Mesodermal cell (in vitro differentiated cells): ENCODE results near the gene SLC25A25. TPM values are rescaled to one million over a fixed set of nuclear protein-coding genes. Genes with fewer than 3 reads are reported as not detected.
"Not testable (repeated sequence)": the region's sequence is repeated elsewhere in the genome, so short reads cannot be mapped to it uniquely, and the experiment has no call there.

ENCODE experiments used
- H3K27ac ChIP-seq: 2 replicates; pipeline ENCODE4 v1.7.0; 2013; ENCODE audit warnings: mild to moderate bottlenecking, low read depth, low read length, moderate library complexity; ENCODE audit not compliant: severe bottlenecking
- H3K36me3 ChIP-seq: 2 replicates; pipeline ENCODE4 v1.7.1; 2013; ENCODE audit warnings: mild to moderate bottlenecking, low read length, moderate library complexity; ENCODE audit not compliant: control insufficient read depth, insufficient read depth
- H3K4me1 ChIP-seq: one replicate; pipeline ENCODE4 v1.7.1; 2013; ENCODE audit warnings: mild to moderate bottlenecking, low read length; ENCODE audit not compliant: insufficient read depth, control insufficient read depth, poor library complexity, severe bottlenecking
- H3K4me3 ChIP-seq: 2 replicates; pipeline ENCODE4 v1.7.0; 2013; ENCODE audit warnings: low read length, control low read depth, mild to moderate bottlenecking; ENCODE audit not compliant: insufficient read depth, poor library complexity, severe bottlenecking; ENCODE audit errors: extremely low read depth
- H3K9me3 ChIP-seq: 2 replicates; pipeline ENCODE4 v1.7.1; 2013; ENCODE audit warnings: mild to moderate bottlenecking, low read length, moderate library complexity; ENCODE audit not compliant: control insufficient read depth
- WGBS, 2 experiments: methylation state at CpG; one replicate each; pipeline ENCODE4 v1.1.5; 2013; ENCODE audit warnings: missing lambda C conversion rate in 2 of 2; ENCODE audit not compliant: insufficient coverage in 2 of 2; 5-methylcytosine and 5-hydroxymethylcytosine counted together
- polyA plus RNA-seq, 2 experiments: library from polyadenylated mRNA; stranded (reverse); fragments of 50-300 nt; gene quantifications; one replicate each; pipeline ENCODE4 v1.2.3, GENCODE V29; 2013

SLC25A25 gene
- 7.2 TPM for polyA plus RNA-seq (2013, experiment 1 of 2)
- 7.5 TPM for polyA plus RNA-seq (2013, experiment 2 of 2)

GRCh38 chr9:128067645-128068385 lies at the start of gene SLC25A25:
SLC25A25 (plus strand) TSS chr9:128068232; CDS start chr9:128068320, 88 bp downstream.
- peak within 1 kb of the TSS; percentile 87 for H3K4me3 ChIP-seq
- peaks cover 5% of the 10 kb centered on the region for H3K36me3 ChIP-seq
- WGBS, 2 experiments = 0% methylated on average over 51 to 65 of the region's 67 CpGs
- no peaks in the 10 kb centered on the region for H3K9me3 ChIP-seq
- peak within 1 kb of the TSS; percentile 100 for H3K27ac ChIP-seq
- H3K4me1 ChIP-seq = peaks cover 14% of the 10 kb centered on the region

DNA sequence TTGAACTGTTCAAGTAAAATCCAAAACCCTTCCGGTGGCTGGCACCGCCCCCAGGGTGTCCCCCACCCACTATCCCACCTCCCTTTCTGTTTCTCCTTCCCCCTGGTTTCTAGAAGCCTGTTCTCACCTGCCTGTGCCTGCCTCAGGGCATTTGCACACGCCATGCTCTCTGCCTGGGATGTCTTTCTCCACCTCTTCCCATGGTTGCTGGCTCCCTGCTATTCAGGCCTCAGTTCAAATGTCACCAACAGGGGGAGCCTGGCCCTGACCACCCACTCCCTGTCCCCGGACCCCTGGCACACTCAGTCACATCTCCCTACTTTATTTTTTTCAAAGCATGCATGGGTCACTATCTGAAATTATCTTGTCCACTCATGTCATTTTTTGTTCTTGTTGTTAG lies 47.3 kb upstream of the SLC25A25 start:
- WGBS, 2 experiments = 82 to 89% methylated on average over 3 to 4 of the region's 4 CpGs
- Histone ChIP-seq H3K27ac (no peak overlapping the region), H3K9me3 (no peaks in the 10 kb centered on the region), H3K4me1 (no peaks in the 10 kb centered on the region), H3K36me3 (no peaks in the 10 kb centered on the region), H3K4me3 (no peak overlapping the region)

DNA sequence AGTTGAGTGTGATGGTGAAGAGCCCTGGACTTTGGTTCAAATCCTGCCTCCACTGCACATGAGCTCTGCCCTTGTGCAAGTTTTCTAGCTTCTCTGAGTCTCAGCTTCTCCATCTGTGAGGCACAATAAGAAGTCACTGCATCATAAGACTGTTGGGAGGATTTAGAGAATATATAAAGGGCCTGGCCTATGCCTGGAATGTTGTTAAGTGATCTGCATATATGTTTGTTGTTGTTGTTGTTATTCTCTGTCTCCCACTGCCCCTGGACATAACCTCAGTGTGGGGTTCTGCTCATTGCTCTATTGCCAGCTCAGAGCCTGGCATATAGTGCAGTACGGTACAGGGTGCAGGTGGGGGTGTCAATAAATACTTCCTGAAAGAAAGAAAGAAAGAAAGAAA lies 46.9 kb upstream of the SLC25A25 start:
- Histone ChIP-seq H3K4me1 (no peaks in the 10 kb centered on the region), H3K4me3 (no peak overlapping the region), H3K27ac (no peak overlapping the region), H3K36me3 (no peaks in the 10 kb centered on the region), H3K9me3 (no peaks in the 10 kb centered on the region)
- WGBS, 2 experiments = 40% methylated on average over 1 of the region's 1 CpG; no CpG with 5 or more reads in 1 of the 2 experiments

DNA sequence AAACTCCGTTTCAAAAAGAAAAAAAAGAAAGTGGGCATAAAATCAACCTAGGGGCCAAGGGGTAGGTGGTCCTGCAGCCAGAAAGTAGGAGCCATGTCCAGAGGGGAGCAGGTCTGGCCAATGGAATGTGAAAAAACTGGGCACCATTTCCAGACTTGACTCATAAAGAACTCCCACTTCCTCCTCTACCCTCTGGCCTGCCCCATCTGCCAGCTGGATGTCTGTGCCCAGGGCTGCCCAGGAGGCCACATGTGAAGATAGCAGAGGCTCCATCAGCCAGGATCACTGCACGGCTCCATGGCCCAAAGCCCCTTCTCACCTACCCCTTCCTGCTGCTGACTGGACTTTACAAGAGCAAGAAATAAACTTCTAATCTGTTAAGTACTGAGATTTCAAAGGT lies 45.1 kb upstream of the SLC25A25 start:
- Histone ChIP-seq H3K9me3 (no peaks in the 10 kb centered on the region), H3K4me3 (no peak overlapping the region), H3K36me3 (no peaks in the 10 kb centered on the region), H3K27ac (no peak overlapping the region), H3K4me1 (no peaks in the 10 kb centered on the region)
- WGBS, 2 experiments = 91 to 100% methylated on average over 1 of the region's 2 CpGs

- 93 to 98% methylated on average over 6 to 8 of the region's 12 CpGs for WGBS, 2 experiments
- not testable (repeated sequence) for H3K4me1 ChIP-seq, H3K36me3 ChIP-seq, H3K27ac ChIP-seq, H3K9me3 ChIP-seq, H3K4me3 ChIP-seq
Measured at GRCh38 chr9:128023671-128024070, 44.4 kb upstream of the SLC25A25 start.

GRCh38 chr9:128024761-128025308 lies 43.2 kb upstream of the SLC25A25 start:
- H3K4me1 ChIP-seq = no peaks in the 10 kb centered on the region
- WGBS, 2 experiments = 91% methylated on average over 3 to 4 of the region's 5 CpGs
- no peaks in the 10 kb centered on the region for H3K36me3 ChIP-seq
- H3K4me3 ChIP-seq = no peak overlapping the region
- no peak overlapping the region for H3K27ac ChIP-seq
- no peaks in the 10 kb centered on the region for H3K9me3 ChIP-seq

GRCh38 chr9:128025736-128026135 lies 42.3 kb upstream of the SLC25A25 start:
- no peaks in the 10 kb centered on the region for H3K36me3 ChIP-seq
- H3K9me3 ChIP-seq = no peaks in the 10 kb centered on the region
- 79 to 86% methylated on average over 3 to 4 of the region's 4 CpGs for WGBS, 2 experiments
- no peaks in the 10 kb centered on the region for H3K4me1 ChIP-seq
- H3K4me3 ChIP-seq = no peak overlapping the region
- H3K27ac ChIP-seq = no peak overlapping the region

- Histone ChIP-seq H3K4me1 (no peaks in the 10 kb centered on the region), H3K9me3 (no peaks in the 10 kb centered on the region), H3K36me3 (no peaks in the 10 kb centered on the region), H3K27ac (no peak overlapping the region), H3K4me3 (no peak overlapping the region)
- WGBS, 2 experiments = 91 to 94% methylated on average over 11 to 12 of the region's 12 CpGs
Measured at GRCh38 chr9:128026255-128026772, 41.7 kb upstream of the SLC25A25 start.

DNA sequence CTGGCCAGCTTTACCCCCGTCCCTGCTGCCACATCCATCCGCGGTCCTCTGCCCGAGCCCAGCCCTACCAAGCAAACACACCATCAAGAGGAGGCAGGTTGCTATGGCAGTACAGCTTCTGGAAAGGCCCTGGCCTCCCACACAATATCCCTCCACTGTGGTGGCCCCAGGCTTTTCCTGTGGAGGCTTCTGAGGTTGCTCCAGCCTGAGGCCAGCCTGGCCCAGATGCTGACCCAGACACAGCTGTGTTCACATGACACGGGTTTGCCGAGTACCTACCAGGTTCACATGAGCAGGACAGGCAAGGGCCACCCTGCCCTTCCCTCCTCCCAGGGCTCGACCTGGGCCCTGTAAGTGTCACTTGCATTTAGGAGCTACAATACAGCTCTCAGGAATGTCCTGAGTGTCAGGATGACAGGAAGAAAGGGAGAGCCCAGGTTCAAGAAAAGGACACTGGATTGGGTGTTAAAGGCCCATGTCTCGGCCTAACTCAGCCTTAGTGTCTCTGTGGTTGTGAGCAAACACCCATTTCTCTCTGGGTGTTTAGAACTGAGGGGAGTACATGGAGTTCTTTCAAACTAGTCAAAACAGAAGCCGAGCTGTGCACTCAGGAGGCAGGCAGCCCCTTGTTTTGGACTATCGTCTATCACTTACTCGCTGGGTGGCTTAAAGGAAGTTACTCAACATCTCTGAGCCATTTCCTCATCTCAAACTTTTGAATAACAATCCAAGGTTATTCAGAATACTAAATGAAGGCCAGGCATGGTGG lies 41.1 kb upstream of the SLC25A25 start:
- WGBS, 2 experiments = 84 to 90% methylated on average over 9 to 10 of the region's 11 CpGs
- peak overlapping the region; percentile 13 for H3K27ac ChIP-seq
- no peak overlapping the region for H3K4me3 ChIP-seq
- H3K36me3 ChIP-seq = no peaks in the 10 kb centered on the region
- H3K9me3 ChIP-seq = no peaks in the 10 kb centered on the region
- no peaks in the 10 kb centered on the region for H3K4me1 ChIP-seq

DNA sequence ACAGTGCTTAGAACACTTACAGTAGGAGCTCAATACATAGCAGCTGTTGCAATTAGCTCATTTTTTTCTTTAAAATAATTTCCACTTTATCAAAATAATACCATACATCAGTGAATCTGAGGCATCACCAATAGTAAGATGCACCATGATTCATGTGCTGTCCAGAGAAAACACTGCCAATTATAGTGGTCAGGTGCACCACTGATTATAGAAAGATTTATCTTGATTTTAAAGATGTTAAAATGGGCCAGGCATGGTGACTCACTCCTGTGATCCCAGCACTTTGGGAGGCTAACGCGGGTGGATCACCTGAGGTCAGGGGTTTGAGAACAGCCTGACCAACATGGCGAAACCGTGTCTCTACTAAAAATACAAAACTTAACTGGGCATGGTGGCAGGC lies 40.3 kb upstream of the SLC25A25 start:
- Histone ChIP-seq H3K27ac (no peak overlapping the region), H3K9me3 (no peaks in the 10 kb centered on the region), H3K4me1 (no peaks in the 10 kb centered on the region), H3K4me3 (no peak overlapping the region), H3K36me3 (no peaks in the 10 kb centered on the region)
- WGBS, 2 experiments = 90 to 98% methylated on average over 3 to 4 of the region's 4 CpGs
